HG02981 (cell line): ENCODE data around the gene AQP12A.

Experiments used
- ATAC-seq: cut with Tn5 transposase; IDR thresholded peaks from one replicate; pipeline ENCODE4 v1.9.1; 2021; ENCODE audit warnings: mild to moderate bottlenecking, moderate library complexity; ENCODE audit not compliant: unreplicated experiment

The AQP12A gene

GRCh38 chr2:240704651-240705050 is 13.0 kb downstream of the AQP12A start:
- ATAC-seq, result no peak

GRCh38 chr2:240705204-240705791 is 13.6 kb downstream of the AQP12A start:
- no peak for ATAC-seq

- ATAC-seq, result no peak
Measured at GRCh38 chr2:240707043-240707756, 15.5 kb downstream of the AQP12A start.

GRCh38 chr2:240707821-240708220 is 16.2 kb downstream of the AQP12A start:
- no peak for ATAC-seq

GRCh38 chr2:240708457-240708856 is 16.8 kb downstream of the AQP12A start:
- no peak for ATAC-seq

- no peak for ATAC-seq
Measured at GRCh38 chr2:240711296-240711695, 19.6 kb downstream of the AQP12A start.

GRCh38 chr2:240711701-240712100 is 20.0 kb downstream of the AQP12A start:
- ATAC-seq, result no peak

- ATAC-seq, result no peak
Measured at GRCh38 chr2:240712121-240712520, 20.5 kb downstream of the AQP12A start.

- no peak for ATAC-seq
Measured at GRCh38 chr2:240713071-240713927, 21.6 kb downstream of the AQP12A start.

- no peak for ATAC-seq
Measured at GRCh38 chr2:240713928-240714746, 22.5 kb downstream of the AQP12A start.

GRCh38 chr2:240714747-240715725 is 23.4 kb downstream of the AQP12A start:
- ATAC-seq, result no peak

- ATAC-seq, result no peak
Measured at GRCh38 chr2:240716130-240716798, 24.6 kb downstream of the AQP12A start.

GRCh38 chr2:240717181-240717641 is 25.5 kb downstream of the AQP12A start:
- ATAC-seq, result no peak

GRCh38 chr2:240717681-240718581 is 26.3 kb downstream of the AQP12A start:
- no peak for ATAC-seq

- no peak for ATAC-seq
Measured at GRCh38 chr2:240718896-240719490, 27.3 kb downstream of the AQP12A start.

- no peak for ATAC-seq
Measured at GRCh38 chr2:240719676-240720545, 28.2 kb downstream of the AQP12A start.
